ENCODE measurements around the gene COX20. TPM values are rescaled to one million over a fixed set of nuclear protein-coding genes. Genes with fewer than 3 reads are reported as not detected.

COX20 gene
- total RNA-seq, 1 experiment from 2014 or later: 38.0 TPM

GRCh38 chr1:244862354-244862698 lies 26.9 kb downstream of the COX20 start:
- TF ChIP-seq CTCF (conservative IDR thresholded peaks at IDR 0.05): no peak
- Histone ChIP-seq H3K4me1 (ENCODE audit: insufficient read depth, low read length) (no peaks in the 10 kb centered on the region), H2BK5ac (ENCODE audit: insufficient read length, low read length) (no peak overlapping the region), H4K20me1 (ENCODE audit: control insufficient read depth, insufficient read depth, insufficient read length) (no peaks in the 10 kb centered on the region), H2AFZ (ENCODE audit: low read length) (no peak overlapping the region), H2BK15ac (ENCODE audit: low read depth, low read length) (no peak overlapping the region), H3K23me2 (ENCODE audit: insufficient read length, low read depth, low read length, poor library complexity, severe bottlenecking) (peaks cover 14% of the 10 kb centered on the region), H2AK5ac (ENCODE audit: insufficient read length, low read length) (no peak overlapping the region), H2BK20ac (ENCODE audit: low read depth, low read length, poor library complexity, severe bottlenecking) (no peak overlapping the region), H3K56ac (ENCODE audit: insufficient read length, low read depth, low read length) (no peak overlapping the region), H3K9ac (ENCODE audit: extremely low read depth, insufficient read length, low read length) (peak overlapping the region; percentile 95), H3K27ac (ENCODE audit: insufficient read length, low read depth, low read length) (peak overlapping the region; percentile 94), H4K8ac (replicated peaks; ENCODE audit: insufficient read length, low read depth, low read length) (no peak overlapping the region), H3K14ac (ENCODE audit: insufficient read depth, low read length) (peak overlapping the region; percentile 55; the same call in 1 of the 2 replicates), H4K91ac (ENCODE audit: insufficient read length, low read depth, low read length) (no peak overlapping the region), H3K23ac (ENCODE audit: insufficient read length, low read depth, low read length) (peak overlapping the region; percentile 2), H3T11ph (ENCODE audit: low read length) (peak overlapping the region; percentile 1), H4K5ac (ENCODE audit: insufficient read length, low read depth, low read length) (peak overlapping the region; percentile 1), H3K79me1 (ENCODE audit: insufficient read depth, low read depth, low read length, poor library complexity, severe bottlenecking) (peaks cover 3% of the 10 kb centered on the region), H3K9me3 (ENCODE audit: control insufficient read depth, low read depth, low read length) (no peaks in the 10 kb centered on the region), H3K18ac (ENCODE audit: insufficient read length, low read depth, low read length) (peak overlapping the region; percentile 1), H2BK12ac (ENCODE audit: insufficient read length, low read depth, low read length) (no peak overlapping the region), H3K79me2 (ENCODE audit: insufficient read depth, low read length) (peaks cover 43% of the 10 kb centered on the region), H3K4ac (ENCODE audit: low read depth, low read length) (no peak overlapping the region), H2BK120ac (ENCODE audit: low read depth, low read length, poor library complexity, severe bottlenecking) (no peak overlapping the region), H3K27me3 (ENCODE audit: insufficient read depth, low read length) (no peaks in the 10 kb centered on the region), H3K4me2 (ENCODE audit: insufficient read depth, insufficient read length, low read length) (peak overlapping the region; percentile 98)
- H3K4me3 Mint-ChIP-seq: peak overlapping the region; percentile 92 to 96
- DNase-seq: no peak
- peak overlapping the region; percentile 94 to 97 (median 97); a peak in 6 of 7 replicates for H3K27ac Mint-ChIP-seq
- peaks cover 28 to 42% of the 10 kb centered on the region in 2 experiments for H3K4me1 Mint-ChIP-seq
- no CpG with 5 or more reads among the region's 7 CpGs for WGBS (ENCODE audit: extremely low coverage, insufficient read length, low lambda C conversion rate)
- peaks cover 2% of the 10 kb centered on the region; the same call in 1 of the 2 replicates for H3K27me3 Mint-ChIP-seq (ENCODE audit: low read depth)
- H3K9me3 Mint-ChIP-seq: peaks cover 0 to 4% of the 10 kb centered on the region in 2 experiments; a peak in 2 of 5 replicates
- peaks cover 56 to 61% (median 61%) of the 10 kb centered on the region in 3 experiments for H3K36me3 Mint-ChIP-seq (ENCODE audit: insufficient read depth in 1 of 3, low read depth in 3 of 3)

Measured in H9 (cell line).